Activated CD8-positive, alpha-beta memory T cell treated with anti-CD3 and anti-CD28 coated beads for 4 hours (primary cell): Measurements from ENCODE around the gene HAO2.
"Not testable (repeated sequence)": the region's sequence is repeated elsewhere in the genome, so short reads cannot be mapped to it uniquely, and the experiment has no call there.

Experiments
- DNase-seq, 2 donors: peaks; one replicate each; pipeline ENCODE4 v3.0.0-alpha.2; 2020; ENCODE audit warnings: low read depth in 2 of 2

HAO2 gene

GRCh38 chr1:119368554-119368953, at the start of gene HAO2:
Gene HAO2 (plus strand): TSS chr1:119368785. CDS start chr1:119381086, 12,301 bp downstream.
- DNase-seq, result no peak

GRCh38 chr1:119320100-119320499, 48.5 kb upstream of the HAO2 start:
- no peak for DNase-seq

GRCh38 chr1:119321666-119322419, 46.7 kb upstream of the HAO2 start:
- DNase-seq, result no peak

- no peak for DNase-seq
These were observed 45.2 kb upstream of the HAO2 start for GRCh38 chr1:119323216-119323982.

GRCh38 chr1:119324198-119324597, 44.4 kb upstream of the HAO2 start:
- DNase-seq, result no peak

GRCh38 chr1:119326251-119326650, 42.3 kb upstream of the HAO2 start:
- DNase-seq, result no peak

- DNase-seq, result no peak
These were observed 41.5 kb upstream of the HAO2 start for GRCh38 chr1:119327094-119327449.

- no peak for DNase-seq
These were observed 41.0 kb upstream of the HAO2 start for GRCh38 chr1:119327450-119328155.

GRCh38 chr1:119329541-119330461, 38.8 kb upstream of the HAO2 start:
- no peak for DNase-seq

GRCh38 chr1:119330466-119331189, 38.0 kb upstream of the HAO2 start:
- DNase-seq, result no peak

- DNase-seq, result no peak
These were observed 37.4 kb upstream of the HAO2 start for GRCh38 chr1:119331190-119331515.

GRCh38 chr1:119331915-119332314, 36.7 kb upstream of the HAO2 start:
- DNase-seq, result no peak

- no peak for DNase-seq
These were observed 36.0 kb upstream of the HAO2 start for GRCh38 chr1:119332622-119333021.

GRCh38 chr1:119333163-119333896, 35.3 kb upstream of the HAO2 start:
- no peak for DNase-seq

- not testable (repeated sequence) for DNase-seq
These were observed 34.7 kb upstream of the HAO2 start for GRCh38 chr1:119333897-119334250.

GRCh38 chr1:119336848-119337247, 31.7 kb upstream of the HAO2 start:
- DNase-seq, result no peak

- no peak for DNase-seq
These were observed 30.6 kb upstream of the HAO2 start for GRCh38 chr1:119338004-119338403.

- DNase-seq, result no peak
These were observed 29.8 kb upstream of the HAO2 start for GRCh38 chr1:119338757-119339156.

GRCh38 chr1:119340861-119341261, 27.7 kb upstream of the HAO2 start:
- DNase-seq, result no peak

- DNase-seq, result no peak
These were observed 27.1 kb upstream of the HAO2 start for GRCh38 chr1:119341372-119341947.
